OCI-LY7 (cell line): ENCODE data around the gene HACD2.

Experiments used
- CTCF ChIP-seq: fragments of 200-600 bp; sonication (generic); conservative IDR thresholded peaks from 2 replicates; pipeline ENCODE4 v1.5.1; 2014; ENCODE audit warnings: mild to moderate bottlenecking, antibody characterized with exemption, low read length, moderate library complexity, mixed read lengths
- EZH2phosphoT487 ChIP-seq: fragments of 200-600 bp; sonication (generic); IDR thresholded peaks from 2 replicates; pipeline ENCODE4 v1.6.1; 2018; ENCODE audit warnings: low read depth, borderline replicate concordance, mild to moderate bottlenecking, mixed run types, antibody characterized with exemption, low read length, moderate library complexity, mixed read lengths

DNA sequence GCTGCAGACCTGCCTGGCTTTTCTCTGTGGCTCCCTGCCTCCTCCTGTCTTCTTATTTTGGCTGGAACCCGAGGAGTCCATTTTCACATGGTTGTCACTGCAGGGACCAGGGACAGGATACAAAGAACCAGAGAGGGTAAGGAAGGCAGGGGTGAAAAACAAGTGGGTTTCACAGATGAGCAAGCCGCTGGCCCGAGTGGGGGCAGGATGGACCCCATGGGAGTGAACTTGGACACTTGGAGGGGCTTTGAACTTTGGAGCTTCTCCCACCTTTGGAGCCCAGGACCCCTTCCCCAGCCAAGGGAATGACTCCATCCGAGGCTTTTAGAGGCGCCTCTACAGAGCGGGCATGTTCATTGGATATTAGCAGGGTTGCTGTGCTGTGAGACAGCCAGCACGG lies 109.1 kb downstream of the HACD2 start:
- TF ChIP-seq CTCF = no peak
- TF ChIP-seq EZH2phosphoT487 = no peak
